Esophagus muscularis mucosa (tissue), 3 donors: ENCODE results near the gene PPP2R3B.

ENCODE experiments used
- POLR2AphosphoS5 ChIP-seq, 2 donors: sonication (generic); formaldehyde crosslinking; IDR thresholded peaks; one replicate each; pipeline ENCODE4 v1.6.1; 2017; ENCODE audit warnings: antibody characterized with exemption in 2 of 2
- TF ChIP-seq, protein P1 (sequence below), 3 experiments: fragments of 200-600 bp in 2 of 3; fragments of 450-650 bp in 1 of 3; sonication (generic) in 2 of 3; IDR thresholded peaks; one replicate each; pipeline ENCODE4 v1.5.1; 2017 to 2019; ENCODE audit warnings: antibody characterized with exemption in 3 of 3, mild to moderate bottlenecking in 2 of 3, moderate library complexity in 1 of 3

DNA sequence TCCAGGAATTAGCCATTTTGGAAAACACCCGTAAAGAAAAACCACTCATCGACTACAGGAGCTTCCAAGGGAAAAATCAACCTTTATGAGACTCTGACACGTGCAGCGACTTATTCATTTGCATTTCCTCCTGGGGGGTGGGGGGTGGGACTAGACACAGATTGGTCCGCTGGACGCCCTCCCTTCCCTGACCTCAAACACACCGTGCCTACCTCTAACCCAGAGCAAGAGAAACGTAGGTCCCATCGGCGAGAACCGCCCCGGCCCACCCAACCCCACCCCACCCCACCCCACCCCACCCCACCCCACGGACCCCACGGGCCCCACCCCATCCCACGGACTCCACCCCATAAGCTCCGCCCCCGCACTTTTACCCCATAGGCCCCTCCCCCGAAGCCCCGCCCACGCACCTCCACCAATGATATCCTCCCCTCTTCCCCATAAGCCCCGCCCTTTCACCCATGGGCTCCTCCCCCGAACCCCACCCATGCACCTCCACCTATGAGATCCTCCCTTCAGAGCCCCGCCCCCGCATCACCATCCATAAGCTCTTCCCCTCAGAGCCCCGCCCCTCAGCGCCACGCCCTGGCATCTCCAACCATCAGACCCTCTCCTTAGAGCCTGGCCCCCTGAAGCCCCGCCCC, 69.2 kb downstream of the PPP2R3B start:
- TF ChIP-seq, protein P1, sequence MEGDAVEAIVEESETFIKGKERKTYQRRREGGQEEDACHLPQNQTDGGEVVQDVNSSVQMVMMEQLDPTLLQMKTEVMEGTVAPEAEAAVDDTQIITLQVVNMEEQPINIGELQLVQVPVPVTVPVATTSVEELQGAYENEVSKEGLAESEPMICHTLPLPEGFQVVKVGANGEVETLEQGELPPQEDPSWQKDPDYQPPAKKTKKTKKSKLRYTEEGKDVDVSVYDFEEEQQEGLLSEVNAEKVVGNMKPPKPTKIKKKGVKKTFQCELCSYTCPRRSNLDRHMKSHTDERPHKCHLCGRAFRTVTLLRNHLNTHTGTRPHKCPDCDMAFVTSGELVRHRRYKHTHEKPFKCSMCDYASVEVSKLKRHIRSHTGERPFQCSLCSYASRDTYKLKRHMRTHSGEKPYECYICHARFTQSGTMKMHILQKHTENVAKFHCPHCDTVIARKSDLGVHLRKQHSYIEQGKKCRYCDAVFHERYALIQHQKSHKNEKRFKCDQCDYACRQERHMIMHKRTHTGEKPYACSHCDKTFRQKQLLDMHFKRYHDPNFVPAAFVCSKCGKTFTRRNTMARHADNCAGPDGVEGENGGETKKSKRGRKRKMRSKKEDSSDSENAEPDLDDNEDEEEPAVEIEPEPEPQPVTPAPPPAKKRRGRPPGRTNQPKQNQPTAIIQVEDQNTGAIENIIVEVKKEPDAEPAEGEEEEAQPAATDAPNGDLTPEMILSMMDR (IDR thresholded peaks at IDR 0.05): no peak
- no peak for TF ChIP-seq POLR2AphosphoS5 (IDR thresholded peaks at IDR 0.05)
